ENCODE data around the gene TMEM86A.

The TMEM86A gene

DNA sequence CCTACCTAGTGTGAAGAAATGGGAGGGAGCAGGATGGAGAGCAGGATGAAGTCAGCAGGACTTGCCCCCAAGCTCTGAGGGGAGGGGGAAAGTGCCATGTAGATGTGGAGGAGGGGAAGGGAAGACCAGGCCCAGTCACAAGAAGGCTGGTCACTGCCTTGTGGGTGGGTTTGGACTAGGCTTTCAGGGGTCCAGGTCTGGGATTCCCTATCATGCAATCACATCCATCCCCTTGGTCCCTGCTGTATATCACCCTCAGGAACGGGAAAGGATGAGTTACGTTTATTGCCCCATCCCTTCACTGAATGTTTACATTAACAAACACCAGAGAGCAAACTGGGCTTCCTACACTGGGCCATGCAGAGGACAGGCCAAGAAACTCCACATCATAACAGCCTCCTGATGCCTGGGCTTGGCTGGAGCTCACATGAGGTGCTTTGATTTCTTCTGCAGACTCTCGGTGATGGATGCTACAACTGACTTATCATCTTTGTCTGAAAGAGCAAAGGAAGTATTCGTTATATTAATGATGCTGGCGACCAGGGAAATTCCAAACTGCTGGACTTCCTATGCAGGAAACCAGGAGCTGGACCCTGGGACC, 5.6 kb downstream of the TMEM86A start:
- no peaks in the 10 kb centered on the region for H3K27me3 ChIP-seq (ENCODE audit: insufficient read depth, low read length)
- no peaks in the 10 kb centered on the region for H3K9me3 ChIP-seq (ENCODE audit: low read length)
- TF ChIP-seq, protein P1, sequence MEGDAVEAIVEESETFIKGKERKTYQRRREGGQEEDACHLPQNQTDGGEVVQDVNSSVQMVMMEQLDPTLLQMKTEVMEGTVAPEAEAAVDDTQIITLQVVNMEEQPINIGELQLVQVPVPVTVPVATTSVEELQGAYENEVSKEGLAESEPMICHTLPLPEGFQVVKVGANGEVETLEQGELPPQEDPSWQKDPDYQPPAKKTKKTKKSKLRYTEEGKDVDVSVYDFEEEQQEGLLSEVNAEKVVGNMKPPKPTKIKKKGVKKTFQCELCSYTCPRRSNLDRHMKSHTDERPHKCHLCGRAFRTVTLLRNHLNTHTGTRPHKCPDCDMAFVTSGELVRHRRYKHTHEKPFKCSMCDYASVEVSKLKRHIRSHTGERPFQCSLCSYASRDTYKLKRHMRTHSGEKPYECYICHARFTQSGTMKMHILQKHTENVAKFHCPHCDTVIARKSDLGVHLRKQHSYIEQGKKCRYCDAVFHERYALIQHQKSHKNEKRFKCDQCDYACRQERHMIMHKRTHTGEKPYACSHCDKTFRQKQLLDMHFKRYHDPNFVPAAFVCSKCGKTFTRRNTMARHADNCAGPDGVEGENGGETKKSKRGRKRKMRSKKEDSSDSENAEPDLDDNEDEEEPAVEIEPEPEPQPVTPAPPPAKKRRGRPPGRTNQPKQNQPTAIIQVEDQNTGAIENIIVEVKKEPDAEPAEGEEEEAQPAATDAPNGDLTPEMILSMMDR (IDR thresholded peaks at IDR 0.05; ENCODE audit: low read length), result no peak
- no peak for TF ChIP-seq EZH2 (IDR thresholded peaks at IDR 0.05; ENCODE audit: borderline replicate concordance, low read length)
- H3K9ac ChIP-seq (ENCODE audit: low read length), result no peak overlapping the region
- no peak overlapping the region for H3K27ac ChIP-seq (ENCODE audit: low read depth, low read length, poor library complexity, severe bottlenecking)
- no peaks in the 10 kb centered on the region for H3K36me3 ChIP-seq (ENCODE audit: insufficient read depth, low read length)
- no peak overlapping the region for H3K4me2 ChIP-seq (ENCODE audit: low read length)
- H4K20me1 ChIP-seq (ENCODE audit: insufficient read depth, low read length), result no peaks in the 10 kb centered on the region
- H3F3A ChIP-seq (ENCODE audit: insufficient read depth, low read length), result no peaks in the 10 kb centered on the region
- H3K79me2 ChIP-seq (ENCODE audit: insufficient read depth, low read length), result no peaks in the 10 kb centered on the region
- H2AFZ ChIP-seq (ENCODE audit: low read length), result no peak overlapping the region
- H3K4me1 ChIP-seq (ENCODE audit: insufficient read depth, low read length, severe bottlenecking), result peaks cover 6% of the 10 kb centered on the region
- H3K4me3 ChIP-seq (ENCODE audit: low read depth, low read length, poor library complexity, severe bottlenecking), result no peak overlapping the region
- no peaks in the 10 kb centered on the region for H3K9me2 ChIP-seq (ENCODE audit: low read depth, low read length)

DNA sequence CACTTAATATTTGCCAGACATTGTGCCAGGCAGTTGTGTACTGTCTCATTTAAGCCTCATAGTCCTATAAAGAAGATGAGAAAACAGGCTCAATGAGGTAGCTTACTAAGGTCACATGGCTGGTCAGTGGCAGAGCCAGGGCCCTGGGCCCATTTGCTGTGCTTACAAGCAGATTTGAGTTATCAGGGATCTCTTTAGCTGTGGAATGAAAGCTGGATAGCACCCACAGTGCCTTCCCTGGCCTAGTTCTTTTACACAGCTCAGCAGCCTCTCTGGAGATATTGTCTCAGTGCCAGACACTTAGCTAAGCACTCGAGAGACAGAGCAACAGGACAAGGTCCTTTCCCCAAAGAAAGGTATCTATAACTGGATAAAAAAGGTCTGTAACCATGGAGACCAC, 6.1 kb downstream of the TMEM86A start:
- Histone ChIP-seq H3K79me2 (ENCODE audit: insufficient read depth, low read length) (no peaks in the 10 kb centered on the region), H3K9me2 (ENCODE audit: low read depth, low read length) (no peaks in the 10 kb centered on the region), H3K27ac (ENCODE audit: low read depth, low read length, poor library complexity, severe bottlenecking) (no peak overlapping the region), H3K9ac (ENCODE audit: low read length) (no peak overlapping the region), H3K36me3 (ENCODE audit: insufficient read depth, low read length) (no peaks in the 10 kb centered on the region), H3K4me1 (ENCODE audit: insufficient read depth, low read length, severe bottlenecking) (peaks cover under 1% of the 10 kb centered on the region), H4K20me1 (ENCODE audit: insufficient read depth, low read length) (no peaks in the 10 kb centered on the region), H2AFZ (ENCODE audit: low read length) (no peak overlapping the region), H3K4me2 (ENCODE audit: low read length) (no peak overlapping the region), H3K27me3 (ENCODE audit: insufficient read depth, low read length) (0 out of 2 replicates have a peak, but pooled peaks cover 2% of the 10 kb centered on the region), H3F3A (ENCODE audit: insufficient read depth, low read length) (no peaks in the 10 kb centered on the region), H3K4me3 (ENCODE audit: low read depth, low read length, poor library complexity, severe bottlenecking) (no peak overlapping the region), H3K9me3 (ENCODE audit: low read length) (no peaks in the 10 kb centered on the region)
- TF ChIP-seq EZH2 (IDR thresholded peaks at IDR 0.05; ENCODE audit: borderline replicate concordance, low read length), result no peak
- TF ChIP-seq, protein P1 (IDR thresholded peaks at IDR 0.05; ENCODE audit: low read length), result no peak

DNA sequence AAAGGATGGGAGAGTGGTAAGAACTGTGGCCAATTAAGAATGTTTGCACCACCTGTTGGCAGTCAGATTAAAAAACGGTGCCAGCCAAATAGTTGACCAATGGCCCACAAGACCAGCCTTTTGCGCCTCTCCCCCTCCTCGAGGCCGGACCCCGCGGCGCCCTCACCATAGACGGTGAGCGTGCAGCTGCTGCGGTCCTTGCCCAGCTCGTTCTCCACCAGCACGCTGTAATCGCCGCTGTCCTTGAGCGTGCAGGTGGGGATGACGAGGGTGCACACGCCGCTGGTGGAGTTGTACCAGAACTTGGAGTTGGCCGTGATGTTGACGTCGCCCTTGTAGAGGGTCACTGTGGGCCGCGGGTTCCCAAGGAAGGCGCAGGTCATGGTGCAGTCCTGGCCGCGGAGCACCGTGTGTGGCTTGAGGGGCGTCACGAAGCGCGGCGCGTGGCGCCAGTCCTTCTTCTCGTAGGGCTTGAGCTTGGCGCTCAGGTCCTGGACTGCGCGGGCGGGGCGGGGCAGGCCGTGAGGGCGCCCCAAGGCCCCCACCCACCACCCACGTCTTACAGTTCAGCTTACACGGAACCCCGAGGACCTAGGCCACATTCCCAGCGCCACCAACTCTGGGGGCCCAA, 7.2 kb downstream of the TMEM86A start:
- no peaks in the 10 kb centered on the region for H3K4me1 ChIP-seq (ENCODE audit: insufficient read depth, low read length, severe bottlenecking)
- no peaks in the 10 kb centered on the region for H3F3A ChIP-seq (ENCODE audit: insufficient read depth, low read length)
- H4K20me1 ChIP-seq (ENCODE audit: insufficient read depth, low read length), result no peaks in the 10 kb centered on the region
- no peaks in the 10 kb centered on the region for H3K79me2 ChIP-seq (ENCODE audit: insufficient read depth, low read length)
- no peaks in the 10 kb centered on the region for H3K9me3 ChIP-seq (ENCODE audit: low read length)
- H3K36me3 ChIP-seq (ENCODE audit: insufficient read depth, low read length), result no peaks in the 10 kb centered on the region
- H3K9me2 ChIP-seq (ENCODE audit: low read depth, low read length), result no peaks in the 10 kb centered on the region
- H2AFZ ChIP-seq (ENCODE audit: low read length), result no peak overlapping the region
- 0 out of 2 replicates have a peak, but pooled peaks cover 5% of the 10 kb centered on the region for H3K27me3 ChIP-seq (ENCODE audit: insufficient read depth, low read length)
- no peak overlapping the region for H3K27ac ChIP-seq (ENCODE audit: low read depth, low read length, poor library complexity, severe bottlenecking)
- H3K4me2 ChIP-seq (ENCODE audit: low read length), result no peak overlapping the region
- H3K9ac ChIP-seq (ENCODE audit: low read length), result no peak overlapping the region
- TF ChIP-seq, protein P1 (IDR thresholded peaks at IDR 0.05; ENCODE audit: low read length), result no peak
- no peak for TF ChIP-seq EZH2 (IDR thresholded peaks at IDR 0.05; ENCODE audit: borderline replicate concordance, low read length)
- no peak overlapping the region for H3K4me3 ChIP-seq (ENCODE audit: low read depth, low read length, poor library complexity, severe bottlenecking)
